Prostate gland (tissue), 2 donors: Measurements from ENCODE around the gene AGBL3. TPM values are rescaled to one million over a fixed set of nuclear protein-coding genes. Genes with fewer than 3 reads are reported as not detected.

Experiments
- DNase-seq: peaks from one replicate; pipeline ENCODE4 v3.0.0-alpha.2; 2019; ENCODE audit warnings: low spot score
- H3K27ac ChIP-seq, 2 donors: fragments of 200-600 bp; sonication (generic); 2 replicates each; pipeline ENCODE4 v1.5.1; 2017 to 2019
- H3K27me3 ChIP-seq: fragments of 200-600 bp; sonication (generic); replicated peaks from 2 replicates; pipeline ENCODE4 v1.5.1; 2019; ENCODE audit not compliant: insufficient read depth
- H3K36me3 ChIP-seq, 2 donors: fragments of 200-600 bp; sonication (generic); 1 replicate in 1 of 2; 2 replicates in 1 of 2; pipeline versions ENCODE4 v1.5.1 to v1.8.1; 2017 to 2019
- H3K4me1 ChIP-seq: fragments of 200-600 bp; sonication (generic); replicated peaks from 2 replicates; pipeline ENCODE4 v1.5.1; 2019
- H3K4me3 ChIP-seq, 2 donors: fragments of 200-600 bp; sonication (generic); 2 replicates each; pipeline ENCODE4 v1.5.1; 2017 to 2019
- H3K9me3 ChIP-seq: fragments of 200-600 bp; sonication (generic); 2 replicates; pipeline ENCODE4 v1.5.1; 2017
- POLR2A ChIP-seq: fragments of 450-650 bp; IDR thresholded peaks from one replicate; pipeline ENCODE4 v1.6.1; 2016; ENCODE audit warnings: antibody characterized with exemption, mild to moderate bottlenecking
- POLR2AphosphoS5 ChIP-seq: sonication (generic); formaldehyde crosslinking; IDR thresholded peaks from one replicate; pipeline ENCODE4 v1.6.1; 2017; ENCODE audit warnings: antibody characterized with exemption
- WGBS: methylation state at CpG from one replicate; pipeline ENCODE4 v1.1.5; 2018; 5-methylcytosine and 5-hydroxymethylcytosine counted together
- intact Hi-C: fragments of 100-400 bp; cut with DNase I; formaldehyde crosslinking; loops from one replicate; pipeline ENCODE4 v1.14.2; 2022
- total RNA-seq, 2 donors: library from RNA; depleted of rRNA; stranded (reverse); fragments of >200 nt; gene quantifications; one replicate each; pipeline ENCODE4 v1.1.0, GENCODE V29; 2016
- TF ChIP-seq, protein P1 (sequence below), 4 experiments: fragments of 200-600 bp in 2 of 4; fragments of 450-650 bp in 2 of 4; sonication (generic) in 2 of 4; IDR thresholded peaks; 1 replicate in 3 of 4; 2 replicates in 1 of 4; pipeline ENCODE4 v1.5.1; 2016 to 2019; ENCODE audit warnings: antibody characterized with exemption in 4 of 4, mild to moderate bottlenecking in 2 of 4, moderate library complexity in 2 of 4

Gene AGBL3
- total RNA-seq, 2 donors from 2014 or later: 1.4 to 2.6 TPM

DNA sequence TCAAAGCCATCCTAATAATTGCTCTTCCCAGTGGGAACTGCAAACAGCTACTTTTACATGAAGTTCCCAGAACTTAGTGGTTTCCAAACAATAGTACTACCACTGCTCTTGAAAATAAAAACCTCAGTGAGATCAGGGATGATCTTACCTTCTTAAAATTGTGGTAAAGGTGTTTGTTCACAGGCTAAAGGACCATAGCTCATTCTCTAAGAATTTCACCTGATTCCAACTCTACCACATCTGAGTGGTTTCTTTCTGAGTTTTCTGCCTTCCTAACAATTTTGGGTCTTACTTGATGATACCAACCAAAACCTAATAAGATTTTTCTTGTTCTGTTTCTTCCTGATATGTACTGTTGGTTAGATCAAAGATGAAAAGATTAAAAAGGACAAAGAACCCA is 45.6 kb upstream of the AGBL3 start:
- no peak for DNase-seq
- Histone ChIP-seq H3K27me3 (no peaks in the 10 kb centered on the region), H3K27ac (no peak overlapping the region), H3K36me3 (no peaks in the 10 kb centered on the region), H3K4me3 (no peak overlapping the region), H3K4me1 (no peaks in the 10 kb centered on the region), H3K9me3 (no peaks in the 10 kb centered on the region)
- intact Hi-C loops: no loop called here
- no peak for TF ChIP-seq POLR2AphosphoS5
- TF ChIP-seq, protein P1, sequence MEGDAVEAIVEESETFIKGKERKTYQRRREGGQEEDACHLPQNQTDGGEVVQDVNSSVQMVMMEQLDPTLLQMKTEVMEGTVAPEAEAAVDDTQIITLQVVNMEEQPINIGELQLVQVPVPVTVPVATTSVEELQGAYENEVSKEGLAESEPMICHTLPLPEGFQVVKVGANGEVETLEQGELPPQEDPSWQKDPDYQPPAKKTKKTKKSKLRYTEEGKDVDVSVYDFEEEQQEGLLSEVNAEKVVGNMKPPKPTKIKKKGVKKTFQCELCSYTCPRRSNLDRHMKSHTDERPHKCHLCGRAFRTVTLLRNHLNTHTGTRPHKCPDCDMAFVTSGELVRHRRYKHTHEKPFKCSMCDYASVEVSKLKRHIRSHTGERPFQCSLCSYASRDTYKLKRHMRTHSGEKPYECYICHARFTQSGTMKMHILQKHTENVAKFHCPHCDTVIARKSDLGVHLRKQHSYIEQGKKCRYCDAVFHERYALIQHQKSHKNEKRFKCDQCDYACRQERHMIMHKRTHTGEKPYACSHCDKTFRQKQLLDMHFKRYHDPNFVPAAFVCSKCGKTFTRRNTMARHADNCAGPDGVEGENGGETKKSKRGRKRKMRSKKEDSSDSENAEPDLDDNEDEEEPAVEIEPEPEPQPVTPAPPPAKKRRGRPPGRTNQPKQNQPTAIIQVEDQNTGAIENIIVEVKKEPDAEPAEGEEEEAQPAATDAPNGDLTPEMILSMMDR (IDR thresholded peaks at IDR 0.05): no peak
- no peak for TF ChIP-seq POLR2A

DNA sequence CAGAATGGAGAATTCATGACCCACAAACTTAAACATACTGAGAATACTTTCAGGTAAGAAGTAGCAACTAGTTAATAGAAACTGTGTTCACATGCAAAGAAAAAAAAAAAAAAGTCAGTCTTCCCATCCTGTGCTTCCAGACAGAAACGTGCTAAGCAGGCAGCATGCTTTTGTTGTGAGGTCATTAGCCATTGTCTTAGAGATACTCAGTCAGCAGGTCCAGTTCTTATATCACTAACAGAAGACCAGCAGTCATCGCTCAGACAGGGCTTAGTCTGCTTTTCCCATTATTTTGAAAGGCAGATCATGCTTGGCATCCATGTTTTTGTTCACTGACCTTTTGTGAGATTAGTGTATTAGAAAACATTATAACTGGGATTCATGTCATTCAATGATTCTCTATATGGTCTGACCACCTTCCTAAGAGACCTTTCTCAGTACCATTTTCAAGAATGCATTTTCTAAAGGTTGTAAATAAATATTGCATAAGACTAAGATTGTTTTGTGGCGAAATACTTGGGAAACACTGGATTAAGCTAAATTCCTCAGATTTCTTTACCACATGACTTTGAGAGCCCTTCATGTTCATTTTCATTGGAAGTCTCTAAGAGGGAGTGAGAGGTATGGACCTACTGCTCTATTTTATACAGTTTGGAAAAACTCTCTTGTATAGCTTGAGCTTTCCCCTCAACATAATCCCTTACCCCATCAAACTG is 45.0 kb upstream of the AGBL3 start:
- TF ChIP-seq, protein P1 (IDR thresholded peaks at IDR 0.05): no peak
- TF ChIP-seq POLR2A (no peak), POLR2AphosphoS5 (no peak)
- Histone ChIP-seq H3K36me3 (no peaks in the 10 kb centered on the region), H3K9me3 (no peaks in the 10 kb centered on the region), H3K27ac (no peak overlapping the region), H3K4me3 (no peak overlapping the region), H3K27me3 (no peaks in the 10 kb centered on the region), H3K4me1 (no peaks in the 10 kb centered on the region)
- intact Hi-C loops: no loop called here
- DNase-seq: no peak
- 60% methylated on average over 3 of the region's 3 CpGs for WGBS

DNA sequence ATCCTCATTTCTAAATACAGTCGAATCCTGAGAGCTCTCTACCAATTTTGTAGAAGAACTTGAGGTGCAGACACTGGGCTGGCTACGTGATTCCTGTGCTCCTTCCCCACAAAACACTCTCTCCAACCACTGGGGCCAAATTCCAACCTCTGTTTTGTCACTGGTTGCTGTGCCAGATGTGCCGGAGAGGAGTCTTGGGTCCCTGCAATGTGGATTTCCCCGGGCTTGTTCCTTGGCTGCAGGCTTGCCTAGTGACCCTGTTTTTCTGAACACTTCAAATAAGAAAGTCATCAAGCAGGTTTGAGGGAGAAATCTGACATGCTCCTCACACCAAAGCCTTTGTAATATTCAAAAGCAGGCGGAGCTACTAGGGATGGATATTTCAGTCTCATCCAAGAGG is 44.4 kb upstream of the AGBL3 start:
- 55% methylated on average over 5 of the region's 5 CpGs for WGBS
- TF ChIP-seq POLR2A (no peak), POLR2AphosphoS5 (no peak)
- TF ChIP-seq, protein P1 (IDR thresholded peaks at IDR 0.05): no peak
- no peaks in the 10 kb centered on the region for H3K27me3 ChIP-seq
- H3K4me3 ChIP-seq: no peak overlapping the region
- no peak overlapping the region for H3K27ac ChIP-seq
- no peaks in the 10 kb centered on the region for H3K4me1 ChIP-seq
- no peaks in the 10 kb centered on the region for H3K36me3 ChIP-seq
- no peak for DNase-seq
- intact Hi-C loops: no loop called here
- H3K9me3 ChIP-seq: no peaks in the 10 kb centered on the region

DNA sequence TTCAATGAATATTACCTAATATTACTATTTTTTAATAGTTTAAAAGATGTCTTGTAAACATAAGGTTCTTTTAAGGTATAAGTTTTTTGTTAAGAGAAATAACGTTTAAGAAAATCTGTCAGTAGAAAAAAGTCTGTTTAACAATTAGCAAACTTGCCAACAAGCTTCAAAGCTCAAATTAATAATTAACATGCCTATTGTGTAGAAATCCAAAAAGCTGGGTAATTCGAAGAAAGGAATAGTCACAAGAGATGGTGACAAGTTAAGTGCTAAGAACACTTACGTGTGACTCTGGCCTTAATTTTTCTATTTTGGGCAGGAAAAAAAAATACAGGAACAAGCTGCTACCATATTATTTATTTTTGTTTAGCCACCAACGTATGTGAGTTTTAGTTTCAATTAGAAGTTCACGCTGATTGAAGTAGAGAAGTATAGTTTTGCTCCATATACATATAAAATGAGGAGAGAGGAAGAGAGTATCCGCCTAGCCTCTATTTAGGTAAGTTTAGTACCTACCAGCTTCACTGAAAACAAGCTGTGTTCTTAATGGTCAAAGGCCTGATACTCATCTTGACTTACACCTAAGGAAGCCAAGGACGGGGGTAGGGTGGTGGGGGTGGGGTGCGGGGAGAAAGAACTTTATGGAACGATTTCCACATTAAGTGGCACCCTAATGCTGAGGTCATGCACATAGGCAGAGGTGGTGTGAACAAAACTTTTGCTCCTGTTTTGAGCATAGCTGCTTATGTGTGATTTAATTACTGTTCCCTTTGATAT is 43.4 kb upstream of the AGBL3 start:
- no peaks in the 10 kb centered on the region for H3K9me3 ChIP-seq
- intact Hi-C loops: no loop called here
- 43% methylated on average over 9 of the region's 9 CpGs for WGBS
- H3K27me3 ChIP-seq: no peaks in the 10 kb centered on the region
- no peak overlapping the region for H3K4me3 ChIP-seq
- H3K36me3 ChIP-seq: no peaks in the 10 kb centered on the region
- TF ChIP-seq POLR2A (no peak), POLR2AphosphoS5 (no peak)
- TF ChIP-seq, protein P1 (IDR thresholded peaks at IDR 0.05): no peak
- no peak for DNase-seq
- no peaks in the 10 kb centered on the region for H3K4me1 ChIP-seq
- H3K27ac ChIP-seq: no peak overlapping the region
